ENCODE results near the gene CEACAM21.
"Not testable (repeated sequence)": the region's sequence is repeated elsewhere in the genome, so short reads cannot be mapped to it uniquely, and the experiment has no call there.

CEACAM21 gene

DNA sequence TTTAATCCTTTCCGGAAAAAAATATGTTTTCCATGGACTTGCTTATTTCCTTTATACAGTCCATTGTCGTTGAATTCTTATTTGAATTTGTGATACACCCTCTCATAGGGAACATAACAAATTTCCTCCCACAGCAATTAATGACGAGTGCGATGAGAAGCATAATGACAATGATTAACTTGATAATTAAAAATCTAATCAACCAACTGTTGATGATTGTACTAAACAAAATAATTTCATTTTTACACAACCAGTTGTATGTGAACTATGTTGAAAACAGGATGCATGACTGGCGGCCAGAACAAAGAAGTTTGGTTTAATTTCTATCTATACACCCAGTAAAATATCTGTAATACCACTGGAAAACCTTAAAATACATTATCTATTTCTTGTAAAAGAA, 26.1 kb upstream of the CEACAM21 start:
- DNase-seq (ENCODE audit: low spot score), result no peak

- DNase-seq (ENCODE audit: low spot score), result no peak
Observed at GRCh38 chr19:41551212-41551610, 24.8 kb upstream of the CEACAM21 start.

DNA sequence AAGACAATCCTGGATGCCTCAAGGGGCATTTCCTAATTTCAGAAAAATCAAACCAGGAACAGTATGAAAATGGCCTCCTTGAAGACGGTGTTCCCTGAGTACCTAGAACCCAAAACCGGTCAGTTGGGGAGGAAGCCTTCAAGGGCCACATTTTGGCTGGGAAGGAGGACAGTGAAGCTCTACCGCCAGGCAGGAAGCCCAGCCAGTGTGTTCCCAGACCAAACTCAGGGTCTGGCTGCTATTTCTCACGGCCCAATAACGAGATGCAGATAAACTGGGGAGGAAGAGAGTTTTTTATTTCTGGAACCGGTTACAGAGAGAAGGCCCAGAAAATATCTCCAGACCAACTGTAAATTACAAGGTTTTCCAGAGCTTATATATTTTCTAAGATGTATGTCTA, 24.3 kb upstream of the CEACAM21 start:
- DNase-seq (ENCODE audit: low spot score), result no peak

DNA sequence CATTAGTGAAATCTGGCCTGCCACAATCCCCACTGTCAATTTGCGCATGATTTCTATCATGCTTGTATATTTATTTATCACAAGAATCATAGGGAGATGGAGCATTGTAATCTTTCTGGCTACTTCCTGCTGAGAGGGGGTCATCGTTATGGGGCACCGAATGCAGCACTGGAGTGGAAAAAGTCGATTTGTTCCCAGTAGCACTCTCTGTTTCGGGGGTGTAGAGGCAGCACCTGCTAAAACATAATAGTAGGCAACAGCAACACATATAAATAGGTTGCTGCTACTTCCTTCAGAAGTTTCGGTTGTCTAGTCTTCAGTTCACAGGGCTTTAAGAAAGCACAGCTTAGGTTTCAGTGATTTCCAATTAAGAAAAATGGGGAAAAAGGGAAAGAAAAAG, 23.4 kb upstream of the CEACAM21 start:
- DNase-seq (ENCODE audit: low spot score), result no peak

DNA sequence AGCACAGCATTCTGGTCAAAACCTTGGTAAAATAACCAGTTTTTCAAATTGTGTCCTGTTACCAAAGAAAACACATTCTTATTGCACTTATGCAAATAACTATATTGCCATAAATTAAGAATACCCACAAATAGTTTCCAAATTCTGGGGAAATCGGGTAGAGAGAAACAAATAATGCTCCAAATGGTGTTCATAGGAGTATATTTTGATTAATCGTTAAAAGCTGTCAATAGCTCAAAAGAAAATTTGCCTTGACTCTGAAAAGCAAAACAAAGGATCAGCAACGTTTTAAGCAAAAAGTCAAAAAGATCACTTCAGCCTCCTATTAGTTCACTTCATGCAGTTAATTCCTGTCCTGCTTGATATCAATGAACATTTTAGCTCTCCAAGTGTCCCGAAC, 22.2 kb upstream of the CEACAM21 start:
- DNase-seq (ENCODE audit: low spot score), result no peak

- DNase-seq (ENCODE audit: low spot score), result no peak
Observed at GRCh38 chr19:41554907-41555306, 21.1 kb upstream of the CEACAM21 start.

DNA sequence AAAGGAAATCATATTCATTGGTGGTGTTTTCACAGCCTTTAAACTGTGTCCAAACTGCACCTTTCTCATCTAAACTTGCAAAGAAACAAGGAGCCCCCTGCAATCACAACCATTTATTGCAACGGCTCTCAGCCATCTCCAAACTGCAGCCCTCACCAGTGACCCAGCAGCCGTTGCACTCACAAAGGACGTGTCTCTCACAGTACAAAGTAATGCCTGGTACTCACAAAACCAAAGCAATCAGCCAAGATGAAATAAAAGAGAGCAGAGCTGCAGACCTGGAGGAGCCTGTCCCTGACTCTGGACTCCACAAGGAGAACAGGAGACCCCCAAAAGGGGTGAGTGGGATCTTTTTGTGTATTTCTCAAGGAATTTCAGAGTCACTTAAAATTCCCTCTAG, 20.2 kb upstream of the CEACAM21 start:
- no peak for DNase-seq (ENCODE audit: low spot score)

DNA sequence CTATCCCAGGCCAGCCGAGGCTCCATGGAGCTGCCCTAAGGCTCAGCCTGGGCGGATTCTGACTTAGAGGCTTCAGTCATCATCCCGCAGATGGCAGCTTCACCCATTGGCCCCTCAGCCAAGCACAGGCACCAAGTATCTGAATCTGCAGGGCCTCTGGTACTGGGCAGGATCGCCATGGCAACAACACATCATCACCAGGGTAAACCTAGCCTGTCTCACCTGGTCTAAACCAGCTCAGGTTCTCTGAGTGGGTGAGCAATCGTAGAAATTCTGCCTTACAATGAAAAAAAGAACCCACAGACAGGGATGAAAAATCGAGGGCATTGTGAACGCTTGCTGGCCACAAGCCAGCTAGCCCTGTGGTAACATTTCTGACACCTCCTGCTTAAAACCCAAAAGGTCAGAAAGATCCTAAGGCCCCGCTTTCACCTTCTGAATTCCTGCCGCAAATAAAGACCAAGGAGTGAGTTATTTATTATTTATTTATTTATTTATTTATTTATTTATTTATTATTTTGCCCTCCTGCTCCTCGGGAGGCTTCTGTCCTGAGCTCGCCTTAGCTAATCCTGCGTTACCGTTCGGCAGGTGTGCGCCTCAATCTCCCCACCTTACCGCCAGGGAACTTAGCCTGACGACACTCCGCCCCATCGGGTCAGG, 12.0 kb upstream of the CEACAM21 start:
- DNase-seq (ENCODE audit: low spot score), result no peak

DNA sequence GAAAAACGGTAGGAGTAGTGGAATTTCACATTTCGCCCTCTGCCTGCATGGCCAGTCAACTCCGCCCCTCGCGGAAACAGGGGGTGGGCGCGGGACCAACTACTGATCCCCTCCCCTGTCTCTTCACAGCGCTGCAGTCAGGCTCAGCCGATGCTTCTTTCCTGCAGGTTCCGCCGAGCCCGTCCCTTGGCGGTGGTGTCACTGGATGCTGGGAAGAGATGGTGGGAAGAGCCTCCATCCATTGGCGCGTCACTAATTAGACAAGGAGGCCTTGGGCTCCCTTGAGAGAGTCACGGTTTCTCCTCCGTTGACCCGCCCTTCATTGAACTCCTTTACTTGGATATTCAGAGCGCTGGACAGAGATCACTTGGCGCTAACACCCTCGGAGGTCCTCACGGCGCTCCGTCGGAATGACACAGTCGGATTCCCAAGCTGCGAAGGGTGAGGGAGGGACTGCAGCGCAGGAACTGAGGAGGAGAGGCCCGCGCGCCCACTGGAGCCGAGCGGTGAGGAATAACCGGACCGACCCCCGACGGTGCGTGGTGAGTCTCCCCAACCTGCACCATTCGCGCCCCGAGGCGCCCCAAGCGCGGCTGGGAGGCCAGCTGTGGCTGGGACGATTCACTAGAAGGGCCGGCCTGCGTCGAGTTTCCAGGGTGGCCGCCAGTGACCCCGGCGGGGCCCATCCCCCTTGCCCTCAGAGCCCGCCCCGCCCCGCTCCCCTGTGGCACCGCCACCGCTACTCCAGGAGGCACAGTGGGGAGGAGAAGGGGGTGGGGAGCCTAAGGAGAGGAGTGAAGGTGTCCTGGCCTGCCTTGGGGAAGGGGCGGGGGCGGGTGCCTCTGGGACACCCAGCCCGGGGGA, 11.2 kb upstream of the CEACAM21 start:
- no peak for DNase-seq (ENCODE audit: low spot score)

DNA sequence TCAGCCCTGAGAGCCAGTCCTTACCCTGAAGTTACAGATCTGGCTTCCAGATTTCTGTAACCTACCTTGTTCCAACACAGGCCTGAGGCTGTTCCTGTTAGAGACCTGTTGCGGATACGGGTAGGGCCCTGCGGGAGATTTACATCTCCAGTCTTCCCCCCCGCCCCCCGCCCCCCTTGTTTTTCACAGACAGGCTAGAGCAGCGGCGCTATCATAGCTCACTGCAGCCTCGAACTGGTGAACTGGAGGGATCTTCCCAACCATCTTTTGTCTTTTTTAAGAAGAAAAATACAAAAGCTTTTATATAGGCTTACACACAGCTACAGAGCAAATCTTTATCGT, 10.6 kb upstream of the CEACAM21 start:
- no peak for DNase-seq (ENCODE audit: low spot score)

- DNase-seq (ENCODE audit: low spot score), result no peak
Observed at GRCh38 chr19:41566001-41566400, 10.0 kb upstream of the CEACAM21 start.

DNA sequence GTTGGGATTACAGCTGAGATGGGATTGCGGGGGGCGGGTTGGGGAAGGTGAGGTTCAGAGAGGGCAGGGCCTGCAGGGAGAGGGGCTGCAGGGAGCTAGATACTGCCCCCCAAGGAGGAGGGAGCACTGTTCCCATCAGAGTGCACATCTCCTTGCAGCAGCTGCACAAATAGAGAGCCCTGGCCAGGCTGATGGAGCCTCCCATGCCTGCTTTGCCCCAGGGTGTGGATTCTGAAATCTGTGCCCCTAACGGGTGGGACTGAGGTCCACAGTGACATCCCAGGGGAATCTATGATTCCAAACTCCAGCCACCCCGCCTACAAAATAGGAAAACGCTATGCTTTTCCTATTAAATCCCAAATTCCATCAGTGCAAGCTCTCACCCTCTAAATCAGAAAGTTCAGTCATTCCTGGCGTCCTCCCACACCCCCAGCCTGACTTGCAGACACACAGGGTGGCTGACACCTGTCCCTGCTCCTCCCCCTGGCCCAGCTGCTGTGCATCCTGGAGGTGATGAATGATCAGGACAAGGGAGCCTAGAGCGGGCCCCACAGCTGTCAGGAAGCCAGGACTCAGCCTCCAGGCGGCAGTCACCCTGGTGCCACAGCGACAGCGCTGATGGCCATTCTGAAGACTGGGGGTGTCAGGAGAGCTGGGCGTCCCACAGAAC, 6.3 kb upstream of the CEACAM21 start:
- no peak for DNase-seq (ENCODE audit: low spot score)

DNA sequence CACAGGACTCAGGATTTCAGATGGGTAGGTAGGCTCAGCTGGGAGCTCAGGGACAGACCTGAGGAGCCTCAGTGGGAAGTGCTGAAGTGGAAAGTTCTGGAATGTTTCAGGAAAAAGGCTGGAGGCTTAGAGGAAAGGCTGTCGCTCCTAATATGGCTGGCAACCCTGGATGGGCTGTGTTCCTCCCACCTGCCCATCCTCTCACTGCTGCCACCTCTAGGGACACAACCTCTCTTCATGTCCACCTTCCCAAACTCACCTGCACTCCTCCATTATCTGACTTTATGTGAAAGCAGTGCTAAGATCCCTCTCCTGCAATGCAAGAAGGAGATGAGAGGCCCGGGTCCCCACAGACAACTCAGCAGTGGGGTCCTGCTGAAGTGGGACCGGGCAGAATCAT, 5.8 kb upstream of the CEACAM21 start:
- DNase-seq (ENCODE audit: low spot score), result no peak

- DNase-seq (ENCODE audit: low spot score), result peak; percentile 68
Observed at GRCh38 chr19:41570639-41571112, 5.3 kb upstream of the CEACAM21 start.

DNA sequence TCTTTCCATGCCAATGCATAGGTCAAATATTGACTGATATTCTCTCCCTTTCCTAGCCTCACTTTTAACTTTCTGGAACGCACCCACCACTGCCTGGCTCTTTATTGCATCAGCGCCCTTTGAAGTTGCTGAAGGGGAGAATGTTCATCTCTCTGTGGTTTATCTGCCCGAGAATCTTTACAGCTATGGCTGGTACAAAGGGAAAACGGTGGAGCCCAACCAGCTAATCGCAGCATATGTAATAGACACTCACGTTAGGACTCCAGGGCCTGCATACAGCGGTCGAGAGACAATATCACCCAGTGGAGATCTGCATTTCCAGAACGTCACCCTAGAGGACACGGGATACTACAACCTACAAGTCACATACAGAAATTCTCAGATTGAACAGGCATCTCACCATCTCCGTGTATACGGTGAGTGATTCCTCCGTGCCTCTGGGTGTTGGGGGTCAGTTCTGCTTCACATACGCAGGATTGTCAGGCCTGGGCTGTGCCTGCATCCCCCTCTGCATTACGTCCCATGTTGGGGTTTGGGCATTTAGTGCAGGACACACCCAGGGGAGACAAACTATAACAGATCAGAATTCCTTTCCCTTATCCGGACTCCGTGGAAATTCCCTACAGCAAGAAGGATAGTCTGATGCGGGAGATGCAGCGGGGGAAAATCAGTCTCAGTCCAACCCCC, 1.3 kb downstream of the CEACAM21 start:
- DNase-seq (ENCODE audit: low spot score), result no peak

GRCh38 chr19:41577833-41578232, 1.9 kb downstream of the CEACAM21 start:
- DNase-seq (ENCODE audit: low spot score), result no peak

GRCh38 chr19:41578886-41579285, 2.9 kb downstream of the CEACAM21 start:
- no peak for DNase-seq (ENCODE audit: low spot score)

DNA sequence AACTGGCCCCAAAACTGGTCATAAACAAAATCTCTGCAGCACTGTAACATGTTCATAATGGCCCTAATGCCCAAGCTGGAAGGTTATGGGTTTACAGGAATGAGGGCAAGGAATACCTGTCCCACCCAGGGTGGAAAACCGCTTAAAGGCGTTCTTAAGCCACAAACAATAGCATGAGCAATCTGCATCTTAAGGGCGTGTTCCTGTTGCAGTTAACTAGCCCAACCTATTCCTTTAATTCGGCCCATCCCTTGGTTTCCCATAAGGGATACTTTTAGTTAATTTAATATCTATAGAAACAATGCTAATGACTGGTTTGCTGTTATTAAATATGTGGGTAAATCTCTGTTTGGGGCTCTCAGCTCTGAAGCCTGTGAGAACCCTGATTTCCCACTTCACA, 5.1 kb downstream of the CEACAM21 start:
- not testable (repeated sequence) for DNase-seq (ENCODE audit: low spot score)

- not testable (repeated sequence) for DNase-seq (ENCODE audit: low spot score)
Observed at GRCh38 chr19:41582577-41583182, 6.7 kb downstream of the CEACAM21 start.

GRCh38 chr19:41584260-41584810, 8.4 kb downstream of the CEACAM21 start:
- no peak for DNase-seq (ENCODE audit: low spot score)

DNA sequence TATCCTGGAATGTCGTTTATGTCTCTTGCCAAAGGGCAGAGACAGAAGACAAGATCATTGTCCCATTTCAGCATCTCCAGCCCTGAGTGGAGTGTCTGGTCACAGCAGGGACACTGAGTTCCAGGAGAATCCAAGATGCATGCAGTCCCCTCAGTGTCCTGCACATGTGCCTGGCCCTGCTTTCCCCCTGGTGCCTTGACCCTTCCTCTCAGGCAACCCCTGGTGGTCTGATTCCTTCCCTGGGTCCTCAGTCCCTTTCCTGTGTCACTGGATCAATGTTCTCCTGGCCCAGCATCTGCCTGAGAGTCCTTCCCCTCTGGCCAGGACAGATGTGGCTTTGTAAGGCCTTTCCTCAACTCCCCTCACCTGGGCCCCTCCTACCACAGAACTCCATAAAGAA, 9.0 kb downstream of the CEACAM21 start:
- DNase-seq (ENCODE audit: low spot score), result no peak

DNA sequence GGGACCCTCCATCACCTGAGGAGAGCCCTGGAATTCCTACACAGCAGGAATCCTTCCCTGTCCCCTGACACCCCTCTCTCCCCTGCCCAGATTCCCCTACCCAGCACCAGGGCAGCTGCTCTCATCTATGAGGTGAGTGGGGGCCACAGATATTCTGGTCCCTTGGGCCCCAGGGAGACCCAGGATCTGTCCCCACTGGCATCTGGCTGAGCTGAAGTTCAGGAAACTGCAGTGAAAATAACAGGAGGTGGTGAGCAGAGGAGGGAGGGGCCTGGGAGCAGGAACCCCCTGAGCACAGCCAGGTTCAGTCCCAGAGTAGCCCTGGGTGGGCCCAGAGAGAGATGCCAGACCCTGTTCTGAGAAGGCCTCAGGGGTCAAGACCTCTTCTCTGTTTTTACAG, 10.1 kb downstream of the CEACAM21 start:
- DNase-seq (ENCODE audit: low spot score), result no peak

Measured in hematopoietic multipotent progenitor cell treated with erythropoietin and hydrocortisone succinate and interleukin-3 and kit ligand, for 17 days (in vitro differentiated cells).